NCI-H2196 (cell line): ENCODE results near the gene PDGFRA.
"Not testable (repeated sequence)": the region's sequence is repeated elsewhere in the genome, so short reads cannot be mapped to it uniquely, and the experiment has no call there.

Source experiments
- DNase-seq: peaks from one replicate; lab custom pipeline; 2025; ENCODE audit not compliant: unreplicated experiment; lab: John Stamatoyannopoulos, UW

Gene PDGFRA

DNA sequence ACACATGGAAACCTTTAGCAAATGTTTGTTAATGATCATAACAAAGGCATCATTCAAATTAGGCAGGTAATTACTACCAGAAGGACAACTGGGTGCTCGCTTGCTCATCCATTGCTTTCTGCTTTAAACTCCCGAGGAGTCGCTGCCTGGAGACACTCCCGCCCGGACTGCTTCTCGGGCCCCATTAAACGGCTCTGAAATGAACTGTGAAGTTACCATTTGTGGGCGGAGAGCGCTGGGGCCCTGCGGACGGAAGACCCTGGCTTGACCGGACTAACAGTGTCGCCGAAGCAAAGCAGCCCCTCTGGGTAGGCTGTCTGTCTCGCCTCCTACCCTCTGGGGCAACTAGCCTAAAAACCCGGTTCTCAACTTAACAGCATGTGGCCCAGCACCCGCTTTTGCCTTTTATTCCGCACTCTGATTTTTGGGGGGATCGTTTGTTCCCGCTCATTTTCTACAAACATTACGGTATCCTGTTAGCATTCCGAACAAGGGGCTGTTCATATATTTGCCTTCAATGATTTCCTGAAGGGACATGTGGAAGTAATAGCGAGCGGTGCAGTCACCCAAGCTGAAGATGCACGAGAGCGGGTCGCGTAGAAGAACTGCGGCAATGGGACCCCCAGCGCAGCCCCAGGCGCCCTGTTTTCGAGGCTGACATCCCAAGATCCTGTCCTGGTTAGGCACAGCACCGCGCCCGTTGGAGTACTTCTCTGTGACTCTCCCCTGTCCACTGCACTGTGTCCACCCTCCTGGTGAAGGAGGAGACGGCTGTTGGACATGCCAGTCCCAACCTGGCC, 1.6 kb upstream of the PDGFRA start:
- DNase-seq, result no peak

DNA sequence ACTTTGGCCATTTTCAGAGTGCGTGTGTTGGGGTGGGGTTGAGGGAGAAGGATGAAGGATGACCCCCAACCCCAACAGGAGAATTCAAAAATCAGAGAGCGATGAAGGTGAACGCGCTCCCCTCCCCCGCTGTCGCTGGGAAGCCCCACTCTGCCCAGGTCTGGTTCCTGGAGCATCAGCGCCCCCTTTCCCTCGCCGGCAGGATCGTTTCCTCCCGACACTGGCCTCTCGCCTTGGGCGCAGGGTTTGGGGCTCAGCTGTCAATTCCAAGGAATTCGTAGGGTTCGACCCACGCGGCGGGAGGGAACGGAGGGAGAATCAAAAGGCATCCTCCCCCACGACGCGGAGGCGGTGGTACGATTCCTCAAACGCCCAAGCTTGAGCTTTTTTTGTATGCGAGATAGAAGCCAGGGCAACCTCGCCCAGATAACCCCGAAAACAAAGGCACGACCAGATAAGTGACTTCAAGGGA, 1.0 kb upstream of the PDGFRA start:
- DNase-seq, result no peak

DNA sequence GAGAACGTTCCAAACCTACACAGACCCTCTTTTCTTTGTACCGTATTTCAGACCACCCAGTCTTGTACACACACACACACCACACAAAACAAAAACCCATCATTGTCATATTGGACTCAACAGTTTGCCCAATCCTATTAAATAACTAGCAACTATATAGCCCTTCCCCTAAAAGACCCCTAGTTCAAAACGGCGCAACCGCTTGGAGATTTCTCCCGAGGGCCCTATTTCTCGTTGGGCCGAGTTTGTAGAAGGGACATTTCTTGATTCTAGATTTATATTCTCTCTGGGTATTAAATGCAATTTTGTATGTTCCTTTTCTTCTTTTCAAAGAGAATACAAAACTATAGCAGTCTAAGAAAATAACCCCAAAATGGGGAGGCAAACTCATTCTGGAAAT, 547 bp upstream of the PDGFRA start:
- DNase-seq, result no peak

DNA sequence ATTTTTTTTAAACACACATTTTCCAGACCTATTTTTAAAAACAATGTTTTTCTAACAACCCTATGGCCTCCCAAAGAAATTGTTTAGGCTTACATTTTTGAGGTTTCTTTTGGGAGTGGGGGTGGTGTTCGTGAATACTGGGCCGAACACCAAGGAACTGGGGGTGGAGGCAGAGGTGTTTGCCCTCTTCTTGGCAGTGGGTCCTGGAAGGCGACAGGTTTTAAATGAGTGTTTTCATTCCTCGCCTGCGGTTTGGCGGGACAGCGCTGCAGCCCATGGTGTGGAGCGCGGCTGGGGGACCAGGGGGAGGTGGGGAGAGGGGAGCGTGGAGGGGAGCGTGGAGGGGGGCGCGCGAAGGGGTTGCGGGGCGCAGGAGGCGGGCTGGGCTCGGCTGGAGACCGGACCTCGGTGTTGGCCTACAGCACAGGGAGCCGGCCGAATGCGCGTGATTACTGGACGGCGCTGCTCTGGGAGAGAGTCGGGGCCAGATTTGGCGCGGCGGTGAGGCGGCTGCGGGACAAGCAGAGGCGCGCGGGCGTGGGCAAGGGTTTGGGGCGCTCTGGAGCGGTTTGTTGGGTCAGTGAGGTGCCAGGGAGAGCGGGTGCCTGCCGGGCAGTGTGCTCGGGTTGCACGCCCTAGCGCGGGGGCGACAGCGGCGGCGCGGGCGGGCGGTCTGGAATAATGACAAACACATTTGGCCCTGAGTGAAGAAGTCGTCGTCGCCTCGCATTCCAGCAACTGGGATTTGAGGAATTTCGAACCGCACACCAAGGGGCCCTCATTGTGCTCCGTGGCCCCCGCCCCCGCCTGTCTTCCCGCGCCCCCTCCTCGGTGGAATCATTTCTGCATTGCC, 764 bp downstream of the PDGFRA start:
- no peak for DNase-seq

DNA sequence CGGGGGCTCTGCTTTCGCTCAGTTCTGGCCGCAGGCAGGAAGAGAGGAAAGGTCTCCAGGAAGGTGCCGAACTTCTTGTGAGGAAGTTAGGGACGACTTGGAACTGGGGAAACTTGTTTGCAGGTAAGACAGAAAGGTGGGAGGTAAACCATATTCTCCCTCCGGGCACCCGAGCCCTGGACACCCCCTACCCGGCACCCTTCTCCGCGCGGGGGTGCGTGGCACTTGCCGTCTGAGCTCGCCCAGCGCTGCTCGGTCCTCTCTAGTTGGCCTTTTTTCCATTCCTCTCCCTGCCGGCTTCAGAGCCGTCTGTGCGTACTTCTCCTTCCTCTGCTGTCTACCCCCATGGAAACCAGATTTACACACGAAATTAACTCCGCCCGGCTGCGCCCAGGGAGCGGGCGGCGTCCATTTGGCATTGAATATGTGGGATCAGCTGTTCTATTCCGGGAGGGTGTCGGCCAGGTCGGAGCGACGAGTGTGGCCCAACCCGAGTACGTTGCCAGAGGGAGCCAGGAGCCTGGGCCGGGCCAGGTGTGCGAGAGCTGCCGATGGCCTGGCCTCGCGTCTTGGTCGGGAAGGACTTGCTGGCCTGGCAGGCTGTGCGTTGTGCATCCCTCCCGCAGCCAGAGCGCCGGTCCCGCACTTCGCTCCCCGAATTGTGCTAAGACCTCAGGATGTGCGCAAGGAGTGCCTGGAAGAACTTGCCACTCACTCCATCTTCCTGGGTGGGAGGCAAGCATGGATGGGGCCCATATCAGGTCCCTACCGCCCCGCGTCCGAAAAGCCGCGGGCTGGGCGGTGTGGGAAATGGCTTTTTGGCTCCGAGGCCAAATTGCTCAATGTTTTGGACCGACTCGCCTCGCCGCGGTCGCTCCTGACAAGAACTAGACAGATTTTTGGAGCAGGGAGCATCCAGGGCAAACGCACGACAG, 1.7 kb downstream of the PDGFRA start:
- DNase-seq, result no peak

DNA sequence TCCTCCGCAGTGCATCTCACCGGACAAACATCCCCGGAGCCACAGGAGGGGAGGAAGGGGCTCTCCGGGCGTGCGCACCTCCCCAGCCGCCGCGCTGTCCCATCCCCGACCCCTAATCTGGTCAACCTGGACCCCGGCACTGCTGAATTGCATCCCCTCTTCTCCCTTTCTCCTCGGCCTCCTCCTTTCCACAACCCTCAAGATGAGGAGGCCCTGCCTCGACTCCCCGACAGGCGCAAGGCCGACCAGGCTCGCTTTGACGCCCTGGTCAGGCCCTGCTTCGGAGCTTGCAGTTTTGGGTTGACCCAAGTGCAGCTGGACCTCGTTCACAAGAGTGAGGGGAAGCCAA, 2.3 kb downstream of the PDGFRA start:
- DNase-seq, result no peak

DNA sequence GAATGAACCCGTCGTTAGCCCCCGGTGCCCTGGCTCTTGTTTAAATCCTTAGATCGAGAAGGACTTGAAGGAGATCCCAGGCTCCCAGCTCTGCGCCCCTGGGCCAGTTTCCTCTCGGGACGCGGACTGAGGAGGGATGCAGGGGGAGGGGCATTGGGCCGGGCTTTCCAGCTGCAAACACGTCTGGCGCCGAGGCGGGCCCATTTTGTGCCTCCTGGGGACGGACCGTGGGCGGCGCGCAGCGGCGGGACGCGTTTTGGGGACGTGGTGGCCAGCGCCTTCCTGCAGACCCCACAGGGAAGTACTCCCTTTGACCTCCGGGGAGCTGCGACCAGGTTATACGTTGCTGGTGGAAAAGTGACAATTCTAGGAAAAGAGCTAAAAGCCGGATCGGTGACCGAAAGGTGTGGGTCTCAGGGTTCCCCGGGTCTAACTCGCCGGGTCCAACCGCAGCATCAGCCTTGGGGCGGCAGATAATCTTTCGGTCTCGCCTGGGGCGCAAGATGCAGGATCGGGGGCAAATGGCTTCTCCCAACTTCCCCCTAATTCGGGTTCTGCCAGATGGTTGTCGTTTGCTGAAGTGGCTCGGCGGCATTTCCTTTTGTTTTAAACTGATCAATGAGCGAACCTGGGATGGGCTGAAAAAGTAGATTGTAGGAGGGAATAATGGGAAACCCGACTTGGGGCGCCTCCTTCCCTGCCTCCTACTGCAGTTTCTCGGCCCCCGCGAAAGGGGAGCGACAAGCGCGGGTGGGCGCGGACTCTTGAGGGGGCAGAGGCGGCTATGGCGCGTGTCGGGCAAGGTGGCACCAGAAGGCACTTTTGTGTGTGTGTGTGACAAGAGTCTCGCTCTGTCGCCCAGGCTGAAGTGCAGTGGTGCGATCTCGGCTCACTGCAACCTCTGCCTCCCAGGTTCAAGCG, 2.9 kb downstream of the PDGFRA start:
- DNase-seq, result no peak

DNA sequence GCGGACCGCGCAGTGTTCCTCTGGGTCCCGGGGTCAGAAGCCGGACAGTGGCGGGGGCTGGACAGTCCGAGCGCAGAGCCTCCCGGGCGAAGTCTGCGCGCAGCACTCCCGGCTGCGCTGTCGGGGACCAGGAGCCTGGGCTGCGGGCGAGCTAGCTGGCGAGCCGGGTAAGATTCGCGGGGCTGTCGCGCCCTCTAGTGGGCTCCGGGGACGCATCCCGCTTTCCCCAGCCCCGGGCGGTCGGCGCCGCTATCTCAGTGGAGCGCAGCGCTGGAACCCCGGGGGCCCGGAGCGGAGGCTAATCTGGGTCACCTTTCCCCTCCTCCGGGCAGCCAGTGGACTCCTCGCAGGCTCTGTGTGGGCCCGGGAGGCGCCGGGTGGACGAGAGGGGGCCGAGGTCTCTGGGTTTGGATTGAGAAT, 4.2 kb downstream of the PDGFRA start:
- peak; percentile 52 for DNase-seq

DNA sequence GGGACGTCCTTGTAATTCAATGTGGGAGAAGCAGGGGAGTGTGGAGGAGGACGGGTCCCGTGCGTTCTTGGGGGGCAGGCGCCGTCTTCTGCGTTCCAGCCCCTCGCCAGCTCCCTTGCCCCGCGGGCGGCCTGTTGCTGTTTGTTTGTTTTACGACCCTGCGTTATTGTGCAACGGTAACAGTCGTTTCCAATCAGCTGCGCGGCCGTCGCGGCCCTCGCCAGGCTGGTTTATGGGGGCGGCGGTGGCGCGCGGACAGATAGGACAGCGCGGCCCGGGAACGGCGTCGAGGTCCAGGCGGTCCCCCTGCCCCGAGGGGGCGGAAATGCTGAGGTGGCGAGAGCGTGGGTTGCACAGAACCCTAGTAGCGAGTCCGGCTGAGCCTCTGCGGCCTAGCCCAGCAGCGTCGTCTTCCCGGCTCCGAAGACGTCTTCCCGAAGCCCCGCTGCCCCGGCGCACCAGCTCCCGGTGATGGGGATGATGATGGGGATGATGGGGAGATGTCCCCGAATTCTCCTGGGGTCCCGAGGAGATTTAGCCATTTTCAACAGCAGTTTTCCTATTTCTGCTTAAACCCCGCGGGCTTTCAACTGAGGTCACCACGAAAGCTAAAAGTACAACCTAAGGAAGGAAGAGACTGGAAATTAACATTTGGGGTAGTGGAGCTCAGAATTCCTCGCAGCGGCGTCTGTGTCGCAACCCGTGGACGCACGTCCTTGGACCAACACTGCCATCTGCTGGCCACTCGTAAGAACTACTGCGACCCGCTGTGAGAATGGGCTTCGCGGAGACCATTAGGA, 4.8 kb downstream of the PDGFRA start:
- peak; percentile 54 for DNase-seq

DNA sequence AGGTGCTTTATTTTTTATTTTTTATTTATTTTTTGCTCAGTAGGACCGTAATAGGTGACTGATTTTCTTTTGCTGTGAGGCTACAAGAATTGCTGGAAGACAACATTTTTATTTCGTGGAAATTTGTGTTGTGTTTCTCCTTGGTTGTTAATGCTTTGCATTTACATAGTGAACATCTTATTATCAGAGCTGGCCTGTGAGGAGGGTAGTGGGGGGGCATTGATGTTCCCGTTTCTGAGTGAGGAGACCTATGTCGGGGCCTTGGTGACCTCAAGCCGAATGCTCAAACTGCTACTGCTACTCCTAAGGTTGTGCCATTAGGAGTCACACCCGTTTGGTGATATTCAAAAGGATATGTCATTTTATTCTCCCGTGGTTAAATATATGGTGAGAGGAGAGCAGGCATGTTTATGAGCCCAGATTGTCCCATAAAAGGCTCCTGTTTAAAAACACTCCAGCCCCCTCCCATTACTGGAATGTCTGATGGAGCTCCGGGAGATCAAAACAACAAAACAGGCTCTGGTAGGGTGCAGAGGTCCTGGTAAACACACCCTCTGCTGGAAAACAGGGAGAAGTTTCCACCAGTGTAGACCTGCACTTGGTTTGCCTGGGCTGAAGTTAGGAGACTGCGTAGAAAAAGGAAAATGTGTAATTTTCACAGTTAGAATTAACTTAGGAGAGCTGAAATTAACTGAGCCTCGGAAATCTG, 5.6 kb downstream of the PDGFRA start:
- DNase-seq, result no peak

DNA sequence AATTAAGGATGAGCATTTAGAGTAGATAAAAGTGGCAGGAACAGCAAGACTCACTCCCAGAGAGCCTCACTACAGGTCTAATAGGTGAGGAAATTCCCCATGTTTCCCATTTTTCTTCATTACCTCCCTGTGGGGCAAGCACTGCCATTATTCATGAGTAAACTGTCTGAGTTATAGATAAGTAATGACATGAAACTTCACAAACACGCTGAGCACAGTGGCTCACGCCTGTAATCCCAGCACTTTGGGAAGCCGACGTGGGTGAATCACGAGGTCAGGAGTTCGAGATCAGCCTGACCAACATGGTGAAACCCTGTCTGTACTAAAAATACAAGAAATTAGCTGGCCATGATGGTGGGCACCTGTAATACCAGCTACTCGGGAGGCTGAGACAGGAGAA, 7.2 kb downstream of the PDGFRA start:
- not testable (repeated sequence) for DNase-seq

DNA sequence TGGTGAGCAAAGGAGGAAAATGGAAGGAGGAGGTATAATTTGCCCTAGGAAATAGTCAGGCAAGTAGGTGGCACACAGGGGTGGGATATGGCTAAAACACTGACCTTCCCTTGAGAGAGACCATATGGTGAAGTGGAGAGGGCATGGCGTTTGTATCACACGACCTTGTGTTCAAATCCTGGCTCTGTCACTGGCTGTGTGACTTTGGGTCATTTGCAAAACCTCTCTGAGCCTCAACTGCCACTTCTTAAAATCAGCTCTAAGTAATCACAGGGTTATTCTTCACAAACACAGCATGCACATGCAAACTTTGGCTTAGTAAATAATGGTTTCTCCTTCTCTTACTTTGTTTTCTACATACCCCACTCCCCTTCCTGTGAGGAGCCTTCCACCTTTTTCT, 8.7 kb downstream of the PDGFRA start:
- DNase-seq, result no peak

DNA sequence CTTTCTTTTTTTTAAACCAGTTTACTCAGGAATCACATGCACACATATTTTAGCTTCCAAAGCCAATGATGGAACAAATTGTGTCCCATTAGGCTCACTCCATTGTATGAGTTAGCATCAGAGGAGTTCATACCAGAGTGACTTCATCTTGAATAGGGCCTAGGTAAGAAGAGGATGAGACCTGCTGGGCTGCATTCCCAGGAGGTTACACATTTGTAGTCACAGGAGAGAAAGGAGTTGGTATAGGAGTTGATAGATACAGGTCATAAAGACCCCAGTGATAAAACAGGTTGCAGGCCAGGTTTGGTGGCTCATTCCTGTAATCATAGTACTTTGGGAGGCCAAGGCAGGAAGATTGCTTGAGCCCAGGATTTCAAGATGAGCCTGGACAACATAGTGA, 9.3 kb downstream of the PDGFRA start:
- DNase-seq, result no peak

DNA sequence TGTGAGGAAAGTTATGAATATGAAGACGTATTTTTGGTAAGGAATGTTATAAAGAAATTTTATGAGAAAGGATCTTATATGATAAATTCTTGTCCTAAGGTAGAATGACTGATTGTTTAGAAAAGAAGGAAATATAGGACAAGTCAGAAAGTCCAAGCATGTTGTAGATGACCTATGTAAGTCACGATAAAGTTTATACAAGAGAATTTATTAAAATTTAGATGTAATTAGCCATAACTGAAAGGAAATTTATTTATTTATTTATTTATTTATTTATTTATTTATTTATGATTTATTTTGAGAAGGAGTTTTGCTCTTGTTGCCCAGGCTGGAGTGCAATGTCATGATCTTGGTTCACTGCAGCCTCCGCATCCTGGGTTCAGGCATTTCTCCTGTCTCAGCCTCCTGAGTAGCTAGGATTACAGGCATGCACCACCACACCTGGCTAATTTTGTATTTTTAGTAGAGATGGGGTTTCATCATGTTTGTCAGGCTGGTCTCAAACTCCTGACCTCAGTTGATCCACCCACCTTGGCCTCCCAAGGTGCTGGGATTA, 12.3 kb downstream of the PDGFRA start:
- DNase-seq, result not testable (repeated sequence)

DNA sequence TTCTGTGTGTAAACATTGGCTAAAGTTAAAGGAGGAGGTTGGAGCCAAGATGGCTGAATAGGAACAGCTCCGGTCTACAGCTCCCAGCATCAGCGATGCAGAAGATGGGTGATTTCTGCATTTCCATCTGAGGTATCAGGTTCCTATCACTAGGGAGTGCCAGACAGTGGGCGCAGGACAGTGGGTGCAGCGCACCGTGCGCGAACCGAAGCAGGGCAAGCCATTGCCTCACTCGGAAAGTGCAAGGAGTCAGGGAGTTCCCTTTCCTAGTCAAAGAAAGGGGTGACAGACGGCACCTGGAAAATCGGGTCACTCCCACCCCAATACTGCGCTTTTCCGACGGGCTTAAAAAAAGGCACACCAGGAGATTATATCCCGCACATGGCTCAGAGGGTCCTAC, 14.4 kb downstream of the PDGFRA start:
- not testable (repeated sequence) for DNase-seq

DNA sequence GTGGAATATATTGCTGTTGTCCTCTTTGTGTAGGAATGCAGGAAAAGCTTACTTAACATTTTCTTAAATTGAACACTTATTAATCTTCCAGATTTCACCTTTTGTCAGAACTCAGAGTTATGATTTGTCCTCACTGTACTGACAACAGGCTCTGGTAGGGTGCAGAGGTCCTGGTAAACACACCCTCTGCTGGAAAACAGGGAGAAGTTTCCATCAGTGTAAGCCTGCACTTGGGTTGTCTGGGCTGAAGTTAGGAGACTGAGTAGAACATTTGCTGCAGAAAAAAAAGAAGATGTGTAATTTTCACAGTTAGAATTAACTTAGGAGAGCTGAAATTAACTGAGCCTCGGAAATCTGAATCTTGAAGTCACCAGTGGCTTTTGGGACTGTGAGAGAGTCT, 23.2 kb downstream of the PDGFRA start:
- DNase-seq, result not testable (repeated sequence)

DNA sequence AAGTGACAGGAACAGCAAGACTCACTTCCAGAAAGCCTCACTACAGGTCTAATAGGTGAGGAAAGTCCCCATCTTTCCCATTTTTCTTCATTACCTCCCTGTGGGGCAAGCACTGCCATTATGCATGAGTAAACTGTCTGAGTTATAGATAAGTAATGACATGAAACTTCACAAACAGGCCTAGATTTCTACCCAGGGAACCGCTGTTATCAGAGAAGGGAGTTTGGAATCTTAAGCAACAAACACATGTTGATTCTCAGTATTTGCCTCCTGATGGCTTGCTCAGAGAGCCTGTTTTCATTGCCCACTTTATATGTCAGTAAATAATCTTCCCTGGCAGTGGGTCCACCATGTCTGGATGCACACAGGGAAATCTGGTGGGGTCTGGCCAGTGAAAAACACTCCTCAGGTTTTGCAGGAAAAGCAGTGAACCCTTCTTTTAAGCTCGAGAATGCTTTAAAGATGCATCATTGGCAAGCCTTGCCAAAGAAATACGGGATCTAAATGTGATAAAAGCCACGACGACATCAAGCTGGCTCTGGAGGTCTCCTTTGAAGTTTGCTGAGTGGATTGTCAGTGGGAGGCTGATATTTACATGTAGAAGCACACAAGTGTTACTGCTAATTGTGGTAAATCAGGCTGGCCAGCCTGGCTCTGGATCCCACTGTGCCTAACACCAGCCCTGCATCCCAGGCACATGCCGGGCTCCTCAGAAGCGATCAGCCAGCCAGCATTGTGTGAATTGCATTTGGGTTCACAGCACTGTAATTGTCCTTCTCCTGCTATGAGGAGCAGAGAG, 25.2 kb downstream of the PDGFRA start:
- no peak for DNase-seq

DNA sequence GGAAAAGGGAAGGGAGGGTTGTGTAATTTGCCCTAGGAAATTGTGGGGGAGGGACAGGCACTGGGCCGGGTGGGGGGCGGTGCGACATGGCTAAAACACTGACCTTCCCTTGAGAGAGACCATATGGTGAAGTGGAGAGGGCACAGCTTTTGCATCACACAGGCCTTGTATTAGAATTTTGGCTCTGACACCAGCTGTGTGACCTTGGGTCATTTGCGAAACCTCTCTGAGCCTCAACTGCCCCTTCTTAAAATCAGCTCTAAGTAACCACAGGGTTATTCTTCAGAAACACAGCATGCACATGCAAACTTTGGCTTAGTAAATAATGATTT, 25.8 kb downstream of the PDGFRA start:
- no peak for DNase-seq
